Smooth muscle cell (in vitro differentiated cells): ENCODE results near the gene GPX4. TPM values are rescaled to one million over a fixed set of nuclear protein-coding genes. Genes with fewer than 3 reads are reported as not detected.
A peak's percentile ranks its signal among the peaks of the same experiment; 100 is the strongest.

ENCODE experiments used
- DNase-seq: peaks from one replicate; lab custom pipeline; 2025; ENCODE audit not compliant: unreplicated experiment; lab: John Stamatoyannopoulos, UW
- H2AFZ ChIP-seq: fragments of 200-600 bp; sonication (generic); 2 replicates; pipeline ENCODE4 v1.6.0; 2016; ENCODE audit warnings: antibody characterized with exemption, low read depth, mild to moderate bottlenecking
- H3F3A ChIP-seq: fragments of 200-600 bp; sonication (generic); 2 replicates; pipeline ENCODE4 v1.6.0; 2017; ENCODE audit warnings: antibody characterized with exemption, low read depth
- H3K27ac ChIP-seq: fragments of 200-600 bp; sonication (generic); 2 replicates; pipeline ENCODE4 v1.5.1; 2016; ENCODE audit warnings: low read depth, mild to moderate bottlenecking
- H3K27me3 ChIP-seq: fragments of 200-600 bp; sonication (generic); 2 replicates; pipeline ENCODE4 v1.6.1; 2016; ENCODE audit warnings: low read depth, mild to moderate bottlenecking
- H3K36me3 ChIP-seq: fragments of 200-600 bp; sonication (generic); 2 replicates; pipeline ENCODE4 v1.5.1; 2016; ENCODE audit warnings: low read depth
- H3K4me1 ChIP-seq: fragments of 200-600 bp; sonication (generic); 2 replicates; pipeline ENCODE4 v1.5.1; 2016; ENCODE audit warnings: low read depth
- H3K4me2 ChIP-seq: fragments of 200-600 bp; sonication (generic); 2 replicates; pipeline ENCODE4 v1.6.0; 2016; ENCODE audit warnings: mild to moderate bottlenecking
- H3K4me3 ChIP-seq: fragments of 200-600 bp; sonication (generic); 2 replicates; pipeline ENCODE4 v1.5.1; 2016; ENCODE audit warnings: mild to moderate bottlenecking
- H3K79me2 ChIP-seq: fragments of 200-600 bp; sonication (generic); 2 replicates; pipeline ENCODE4 v1.6.0; 2016; ENCODE audit warnings: low read depth, mild to moderate bottlenecking
- H3K9ac ChIP-seq: fragments of 200-600 bp; sonication (generic); 2 replicates; pipeline ENCODE4 v1.6.0; 2016; ENCODE audit warnings: low read depth
- H3K9me3 ChIP-seq: fragments of 200-600 bp; sonication (generic); replicated peaks from 2 replicates; pipeline ENCODE4 v1.5.1; 2016; ENCODE audit warnings: low read depth
- H4K20me1 ChIP-seq: fragments of 200-600 bp; sonication (generic); 2 replicates; pipeline ENCODE4 v1.6.0; 2016; ENCODE audit warnings: low read depth
- CTCF ChIP-seq: fragments of 200-600 bp; sonication (generic); IDR thresholded peaks from 2 replicates; pipeline ENCODE4 v1.5.1; 2017; ENCODE audit warnings: borderline replicate concordance, mild to moderate bottlenecking, antibody characterized with exemption; ENCODE audit not compliant: insufficient read depth, poor library complexity, severe bottlenecking
- WGBS: methylation state at CpG from one replicate; pipeline ENCODE4 v1.1.7; 2016; ENCODE audit warnings: low lambda C conversion rate; 5-methylcytosine and 5-hydroxymethylcytosine counted together
- polyA plus RNA-seq: library from polyadenylated mRNA; unstranded; fragments of >200 nt; fragmentation: Nextera tagmentation; extraction: Ambion mirVana; gene quantifications from 2 replicates; pipeline ENCODE4 v1.2.1, GENCODE V29; 2016
- total RNA-seq: library from RNA; depleted of rRNA; stranded (reverse); fragments of >200 nt; gene quantifications from 2 replicates; pipeline ENCODE4 v1.2.3, GENCODE V29; 2014

Gene GPX4
- total and polyA plus RNA-seq, 2 experiments from 2014 or later, result 325 to 450 TPM

- WGBS, result 77% methylated on average over 59 of the region's 59 CpGs
- no peak for DNase-seq
- Histone ChIP-seq H3K27me3 (no peaks in the 10 kb centered on the region), H3K36me3 (no peaks in the 10 kb centered on the region), H3K4me2 (peak overlapping the region; percentile 82), H3K4me3 (peak overlapping the region; percentile 44), H3F3A (no peaks in the 10 kb centered on the region), H3K4me1 (no peaks in the 10 kb centered on the region), H3K27ac (no peak overlapping the region), H3K9me3 (no peaks in the 10 kb centered on the region), H3K9ac (no peak overlapping the region), H4K20me1 (no peaks in the 10 kb centered on the region), H3K79me2 (no peaks in the 10 kb centered on the region), H2AFZ (no peak overlapping the region)
- TF ChIP-seq CTCF, result no peak
These were observed 20.6 kb upstream of the GPX4 start for GRCh38 chr19:1082928-1083816.

- H3K9ac ChIP-seq, result no peak overlapping the region
- no peaks in the 10 kb centered on the region for H3F3A ChIP-seq
- H3K9me3 ChIP-seq, result no peaks in the 10 kb centered on the region
- H3K27me3 ChIP-seq, result no peaks in the 10 kb centered on the region
- no peaks in the 10 kb centered on the region for H3K4me1 ChIP-seq
- H4K20me1 ChIP-seq, result no peaks in the 10 kb centered on the region
- no peak for TF ChIP-seq CTCF
- 96% methylated on average over 43 of the region's 43 CpGs for WGBS
- H2AFZ ChIP-seq, result no peak overlapping the region
- DNase-seq, result no peak
- no peak overlapping the region for H3K4me2 ChIP-seq
- no peaks in the 10 kb centered on the region for H3K79me2 ChIP-seq
- H3K27ac ChIP-seq, result no peak overlapping the region
- no peak overlapping the region for H3K4me3 ChIP-seq
- no peaks in the 10 kb centered on the region for H3K36me3 ChIP-seq
These were observed 19.5 kb upstream of the GPX4 start for GRCh38 chr19:1084024-1084868.

- no peaks in the 10 kb centered on the region for H3K4me1 ChIP-seq
- TF ChIP-seq CTCF, result no peak
These were observed 18.6 kb upstream of the GPX4 start for GRCh38 chr19:1085053-1085658.

More at GRCh38 chr19:1085053-1085658, 18.6 kb upstream of the GPX4 start:
- H3K36me3 ChIP-seq, result no peaks in the 10 kb centered on the region
- no peak overlapping the region for H2AFZ ChIP-seq
- H3K9me3 ChIP-seq, result no peaks in the 10 kb centered on the region
- no peak for DNase-seq
- no peaks in the 10 kb centered on the region for H4K20me1 ChIP-seq
- no peak overlapping the region for H3K9ac ChIP-seq
- no peaks in the 10 kb centered on the region for H3K27me3 ChIP-seq
- no peaks in the 10 kb centered on the region for H3K79me2 ChIP-seq
- H3K4me2 ChIP-seq, result no peak overlapping the region
- WGBS, result 87% methylated on average over 8 of the region's 8 CpGs
- H3K4me3 ChIP-seq, result no peak overlapping the region
- H3F3A ChIP-seq, result no peaks in the 10 kb centered on the region
- no peak overlapping the region for H3K27ac ChIP-seq
